H1 (cell line): ENCODE data around the gene GTF2IRD1.
"Not testable (repeated sequence)": the region's sequence is repeated elsewhere in the genome, so short reads cannot be mapped to it uniquely, and the experiment has no call there.

Experiments
- CEBPB ChIP-seq: IDR thresholded peaks from 2 replicates; pipeline ENCODE4 v1.6.1; 2012; ENCODE audit warnings: low read depth, low read length
- CHD1 ChIP-seq: IDR thresholded peaks from 2 replicates; pipeline ENCODE4 v1.6.1; 2012; ENCODE audit warnings: low read depth, low read length, improper control_type of control experiment
- CHD2 ChIP-seq: IDR thresholded peaks from 2 replicates; pipeline ENCODE4 v1.6.1; 2012; ENCODE audit warnings: low read length, improper control_type of control experiment
- GABPA ChIP-seq: IDR thresholded peaks from 2 replicates; pipeline ENCODE4 v1.6.1; 2011; ENCODE audit warnings: mild to moderate bottlenecking, low read length, moderate library complexity, borderline replicate concordance; ENCODE audit not compliant: insufficient read depth
- POLR2A ChIP-seq, 2 experiments: IDR thresholded peaks; 1 replicate in 1 of 2; 2 replicates in 1 of 2; pipeline ENCODE4 v1.6.1; 2011; ENCODE audit warnings: low read depth in 2 of 2, low read length in 2 of 2, mild to moderate bottlenecking in 2 of 2; ENCODE audit errors: control extremely low read depth in 1 of 2
- RAD21 ChIP-seq, 2 experiments: IDR thresholded peaks in 1 of 2; conservative IDR thresholded peaks in 1 of 2; 2 replicates each; pipeline ENCODE4 v1.6.1; 2011; ENCODE audit warnings: low read depth in 2 of 2, low read length in 2 of 2, improper control_type of control experiment in 1 of 2, inconsistent platforms in 1 of 2, mild to moderate bottlenecking in 1 of 2, moderate library complexity in 1 of 2
- RFX5 ChIP-seq: IDR thresholded peaks from 2 replicates; pipeline ENCODE4 v1.6.1; 2011; ENCODE audit warnings: low read depth, low read length, improper control_type of control experiment, borderline replicate concordance
- TEAD4 ChIP-seq: IDR thresholded peaks from 2 replicates; pipeline ENCODE4 v1.6.1; 2012; ENCODE audit warnings: low read depth, low read length, inconsistent platforms, mixed read lengths
- YY1 ChIP-seq: IDR thresholded peaks from 2 replicates; pipeline ENCODE4 v1.6.1; 2011; ENCODE audit warnings: low read depth, mild to moderate bottlenecking, low read length
- TF ChIP-seq, protein P1 (sequence below): IDR thresholded peaks from 2 replicates; pipeline ENCODE4 v1.6.1; 2011; ENCODE audit warnings: low read depth, mild to moderate bottlenecking, low read length; ENCODE audit not compliant: insufficient read depth
- TF ChIP-seq, protein P2 (sequence below), 3 experiments: IDR thresholded peaks; 1 replicate in 2 of 3; 2 replicates in 1 of 3; pipeline versions ENCODE4 v1.5.1 to v1.6.1; 2011; ENCODE audit warnings: low read length in 3 of 3, mild to moderate bottlenecking in 3 of 3, inconsistent platforms in 2 of 3, low read depth in 1 of 3, moderate library complexity in 1 of 3; ENCODE audit not compliant: insufficient read depth in 1 of 3; ENCODE audit errors: control extremely low read depth in 1 of 3
- TF ChIP-seq, protein P3 (sequence below): IDR thresholded peaks from 2 replicates; pipeline ENCODE4 v1.6.1; 2012; ENCODE audit warnings: inconsistent platforms

DNA sequence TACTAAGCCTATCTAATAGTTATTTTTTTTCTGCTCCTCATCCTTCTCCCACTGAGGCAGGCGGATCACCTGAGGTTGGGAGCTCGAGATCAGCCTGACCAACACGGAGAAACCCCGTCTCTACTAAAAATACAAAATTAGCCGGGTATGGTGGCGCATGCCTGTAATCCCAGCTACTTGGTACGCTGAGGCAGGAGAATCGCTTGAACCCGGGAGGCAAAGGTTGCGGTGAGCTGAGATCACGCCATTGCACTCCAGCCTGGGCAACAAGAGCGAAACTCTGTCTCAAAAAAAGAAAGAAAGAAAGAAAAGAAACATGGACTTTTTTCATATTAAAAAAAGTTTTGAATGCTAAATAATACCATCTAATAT is 197.4 kb downstream of the GTF2IRD1 start:
- not testable (repeated sequence) for TF ChIP-seq RAD21 (IDR thresholded peaks at IDR 0.05 in 1 of 2, conservative IDR thresholded peaks at IDR 0.05 in 1 of 2; ENCODE audit: low read depth in 2 of 2, low read length in 2 of 2); TEAD4; POLR2A (IDR thresholded peaks at IDR 0.05; ENCODE audit: control extremely low read depth in 1 of 2, low read depth in 2 of 2, low read length in 2 of 2); CHD2; RFX5; GABPA; CEBPB; YY1; CHD1
- TF ChIP-seq, protein P1, sequence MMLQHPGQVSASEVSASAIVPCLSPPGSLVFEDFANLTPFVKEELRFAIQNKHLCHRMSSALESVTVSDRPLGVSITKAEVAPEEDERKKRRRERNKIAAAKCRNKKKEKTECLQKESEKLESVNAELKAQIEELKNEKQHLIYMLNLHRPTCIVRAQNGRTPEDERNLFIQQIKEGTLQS: not testable (repeated sequence)
- TF ChIP-seq, protein P2, sequence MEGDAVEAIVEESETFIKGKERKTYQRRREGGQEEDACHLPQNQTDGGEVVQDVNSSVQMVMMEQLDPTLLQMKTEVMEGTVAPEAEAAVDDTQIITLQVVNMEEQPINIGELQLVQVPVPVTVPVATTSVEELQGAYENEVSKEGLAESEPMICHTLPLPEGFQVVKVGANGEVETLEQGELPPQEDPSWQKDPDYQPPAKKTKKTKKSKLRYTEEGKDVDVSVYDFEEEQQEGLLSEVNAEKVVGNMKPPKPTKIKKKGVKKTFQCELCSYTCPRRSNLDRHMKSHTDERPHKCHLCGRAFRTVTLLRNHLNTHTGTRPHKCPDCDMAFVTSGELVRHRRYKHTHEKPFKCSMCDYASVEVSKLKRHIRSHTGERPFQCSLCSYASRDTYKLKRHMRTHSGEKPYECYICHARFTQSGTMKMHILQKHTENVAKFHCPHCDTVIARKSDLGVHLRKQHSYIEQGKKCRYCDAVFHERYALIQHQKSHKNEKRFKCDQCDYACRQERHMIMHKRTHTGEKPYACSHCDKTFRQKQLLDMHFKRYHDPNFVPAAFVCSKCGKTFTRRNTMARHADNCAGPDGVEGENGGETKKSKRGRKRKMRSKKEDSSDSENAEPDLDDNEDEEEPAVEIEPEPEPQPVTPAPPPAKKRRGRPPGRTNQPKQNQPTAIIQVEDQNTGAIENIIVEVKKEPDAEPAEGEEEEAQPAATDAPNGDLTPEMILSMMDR (IDR thresholded peaks at IDR 0.05; ENCODE audit: control extremely low read depth in 1 of 3, insufficient read depth in 1 of 3, low read depth in 1 of 3, low read length in 3 of 3): not testable (repeated sequence)
- TF ChIP-seq, protein P3, sequence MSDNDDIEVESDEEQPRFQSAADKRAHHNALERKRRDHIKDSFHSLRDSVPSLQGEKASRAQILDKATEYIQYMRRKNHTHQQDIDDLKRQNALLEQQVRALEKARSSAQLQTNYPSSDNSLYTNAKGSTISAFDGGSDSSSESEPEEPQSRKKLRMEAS: not testable (repeated sequence)
